ENCODE data around the gene GHR. TPM values are rescaled to one million over a fixed set of nuclear protein-coding genes. Genes with fewer than 3 reads are reported as not detected.

GHR gene
- total and polyA plus RNA-seq, 2 donors (not counting 3 experiments of a cell fraction or from before 2014, with no cell fraction given): 0.27 to 0.28 TPM

- Histone ChIP-seq H3K27ac (ENCODE audit: insufficient read depth, low read depth, low read length) (no peak overlapping the region), H3K79me2 (ENCODE audit: control insufficient read depth, insufficient read depth, low read length) (no peaks in the 10 kb centered on the region), H3K4me3 (replicated peaks in 1 of 3; ENCODE audit: insufficient read depth in 1 of 3, low read depth in 1 of 3, low read length in 3 of 3) (no peak overlapping the region), H3K27me3 (ENCODE audit: control insufficient read depth in 2 of 2, insufficient read depth in 2 of 2, low read length in 2 of 2) (peaks cover 0 to 3% of the 10 kb centered on the region in 2 experiments), H3K9me1 (replicated peaks; ENCODE audit: control insufficient read depth, extremely low read depth, insufficient read depth, low read length) (no peaks in the 10 kb centered on the region), H3K9ac (replicated peaks; ENCODE audit: extremely low read depth, insufficient read depth, low read length) (no peak overlapping the region), H3K36me3 (ENCODE audit: control insufficient read depth in 2 of 2, extremely low read depth in 1 of 2, insufficient read depth in 2 of 2, low read length in 2 of 2) (no peaks in the 10 kb centered on the region), H2AFZ (ENCODE audit: low read depth, low read length) (no peak overlapping the region), H3K9me3 (replicated peaks; ENCODE audit: control insufficient read depth, insufficient read depth, low read length) (no peaks in the 10 kb centered on the region), H3K4me1 (ENCODE audit: control insufficient read depth, extremely low read depth, insufficient read depth, low read length) (no peaks in the 10 kb centered on the region), H3K4me2 (ENCODE audit: insufficient read depth, low read length) (no peak overlapping the region), H4K20me1 (replicated peaks; ENCODE audit: control insufficient read depth, extremely low read depth, insufficient read depth, low read length) (no peaks in the 10 kb centered on the region)
- intact Hi-C loops (cut with micrococcal nuclease) (no loop called here), dilution Hi-C loops (cut with MboI; ENCODE audit: extremely low pct_ligation_motif_present, low sequenced_read_pairs) (no loop called here)
- POLR2A ChIA-PET: no interaction called here
- DNase-seq (ENCODE audit: low read depth, low spot score) (no peak), FAIRE-seq (no peak)
- CTCF ChIA-PET: no interaction called here
- no peak for TF ChIP-seq JUN (IDR thresholded peaks at IDR 0.05; ENCODE audit: borderline replicate concordance, insufficient read depth, insufficient read length, low read depth)
- no peak for TF ChIP-seq GATA2 (IDR thresholded peaks at IDR 0.05; ENCODE audit: insufficient read depth, insufficient read length, low read depth, low read length)
- no peak for TF ChIP-seq POLR2A (IDR thresholded peaks at IDR 0.05; ENCODE audit: low read depth, low read length)
- no peak for TF ChIP-seq EZH2 (IDR thresholded peaks at IDR 0.05; ENCODE audit: borderline replicate concordance, low read depth, low read length, severe bottlenecking)
- no peak for TF ChIP-seq FOS (IDR thresholded peaks at IDR 0.05; ENCODE audit: borderline replicate concordance, insufficient read depth, low read length)
- TF ChIP-seq POLR2AphosphoS5 (IDR thresholded peaks at IDR 0.05; ENCODE audit: insufficient read depth, low read depth, low read length): no peak
- TF ChIP-seq CTCF (IDR thresholded peaks at IDR 0.05; ENCODE audit: extremely low read depth in 1 of 2, insufficient read depth in 1 of 2, low read depth in 1 of 2, low read length in 2 of 2): no peak
- no TSS peak for BruUV-seq (replicated peaks)
These were observed 73.3 kb downstream of the GHR start for GRCh38 chr5:42496397-42497156.
